ENCODE measurements around the gene GNG8.
A peak's percentile ranks its signal among the peaks of the same experiment; 100 is the strongest.

The GNG8 gene

DNA sequence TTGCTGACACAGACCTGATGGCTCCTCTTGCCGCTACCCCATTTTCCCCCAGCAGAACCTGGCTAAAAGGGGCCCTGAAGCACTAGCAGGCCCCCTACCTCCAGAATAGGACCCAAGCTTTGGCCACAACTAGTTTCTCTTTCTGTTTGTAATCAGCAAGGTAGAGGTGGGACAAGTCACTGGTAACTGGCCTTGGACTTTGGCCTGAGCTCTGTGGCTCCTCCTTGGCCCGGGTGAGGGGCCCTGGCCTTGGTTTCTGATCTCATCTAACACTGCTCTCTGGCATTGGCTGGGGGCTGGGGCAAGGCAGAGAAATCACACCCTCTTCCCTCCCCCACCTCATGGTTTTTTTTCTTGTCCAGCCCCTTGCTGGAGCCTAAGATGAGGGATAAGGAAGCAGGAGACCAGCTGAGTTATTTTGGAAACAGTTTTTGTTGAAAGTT lies 32.8 kb downstream of the GNG8 start:
- H3K9ac ChIP-seq (ENCODE audit: low read length) = 0 out of 2 replicates have a peak overlapping the region, but pooled peaks have one; percentile 95
- no peak overlapping the region for H2AFZ ChIP-seq (ENCODE audit: low read length)
- peak; percentile 35 for DNase-seq
- H3K9me2 ChIP-seq (replicated peaks; ENCODE audit: insufficient read depth, low read length) = no peaks in the 10 kb centered on the region
- H3K36me3 ChIP-seq (replicated peaks; ENCODE audit: insufficient read depth, low read length) = no peaks in the 10 kb centered on the region; the same call in 1 of the 2 replicates
- peak overlapping the region; percentile 99 for H3K4me3 ChIP-seq (ENCODE audit: low read length)
- H3K27me3 ChIP-seq (replicated peaks; ENCODE audit: insufficient read depth, low read length) = no peaks in the 10 kb centered on the region
- H3K27ac ChIP-seq (ENCODE audit: low read length) = no peak overlapping the region
- peaks cover 25% of the 10 kb centered on the region for H4K20me1 ChIP-seq (ENCODE audit: insufficient read depth, low read length)
- peak overlapping the region; percentile 81 for H3K4me2 ChIP-seq (ENCODE audit: low read depth, low read length)
- TF ChIP-seq, protein P1, sequence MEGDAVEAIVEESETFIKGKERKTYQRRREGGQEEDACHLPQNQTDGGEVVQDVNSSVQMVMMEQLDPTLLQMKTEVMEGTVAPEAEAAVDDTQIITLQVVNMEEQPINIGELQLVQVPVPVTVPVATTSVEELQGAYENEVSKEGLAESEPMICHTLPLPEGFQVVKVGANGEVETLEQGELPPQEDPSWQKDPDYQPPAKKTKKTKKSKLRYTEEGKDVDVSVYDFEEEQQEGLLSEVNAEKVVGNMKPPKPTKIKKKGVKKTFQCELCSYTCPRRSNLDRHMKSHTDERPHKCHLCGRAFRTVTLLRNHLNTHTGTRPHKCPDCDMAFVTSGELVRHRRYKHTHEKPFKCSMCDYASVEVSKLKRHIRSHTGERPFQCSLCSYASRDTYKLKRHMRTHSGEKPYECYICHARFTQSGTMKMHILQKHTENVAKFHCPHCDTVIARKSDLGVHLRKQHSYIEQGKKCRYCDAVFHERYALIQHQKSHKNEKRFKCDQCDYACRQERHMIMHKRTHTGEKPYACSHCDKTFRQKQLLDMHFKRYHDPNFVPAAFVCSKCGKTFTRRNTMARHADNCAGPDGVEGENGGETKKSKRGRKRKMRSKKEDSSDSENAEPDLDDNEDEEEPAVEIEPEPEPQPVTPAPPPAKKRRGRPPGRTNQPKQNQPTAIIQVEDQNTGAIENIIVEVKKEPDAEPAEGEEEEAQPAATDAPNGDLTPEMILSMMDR (IDR thresholded peaks at IDR 0.05; ENCODE audit: low read length) = no peak
- TF ChIP-seq EZH2 (optimal IDR thresholded peaks at IDR 0.05; ENCODE audit: low read depth, low read length) (no peak), EZH2phosphoT487 (IDR thresholded peaks at IDR 0.05; ENCODE audit: low read length) (no peak)
- H3K9me3 ChIP-seq (replicated peaks; ENCODE audit: insufficient read depth, low read length) = no peaks in the 10 kb centered on the region
- peaks cover 13% of the 10 kb centered on the region for H3K4me1 ChIP-seq (ENCODE audit: low read length)
- H3K79me2 ChIP-seq (ENCODE audit: low read length) = peaks cover 51% of the 10 kb centered on the region
- 0 out of 2 replicates have a peak, but pooled peaks cover 3% of the 10 kb centered on the region for H3F3A ChIP-seq (ENCODE audit: insufficient read depth, low read length)

DNA sequence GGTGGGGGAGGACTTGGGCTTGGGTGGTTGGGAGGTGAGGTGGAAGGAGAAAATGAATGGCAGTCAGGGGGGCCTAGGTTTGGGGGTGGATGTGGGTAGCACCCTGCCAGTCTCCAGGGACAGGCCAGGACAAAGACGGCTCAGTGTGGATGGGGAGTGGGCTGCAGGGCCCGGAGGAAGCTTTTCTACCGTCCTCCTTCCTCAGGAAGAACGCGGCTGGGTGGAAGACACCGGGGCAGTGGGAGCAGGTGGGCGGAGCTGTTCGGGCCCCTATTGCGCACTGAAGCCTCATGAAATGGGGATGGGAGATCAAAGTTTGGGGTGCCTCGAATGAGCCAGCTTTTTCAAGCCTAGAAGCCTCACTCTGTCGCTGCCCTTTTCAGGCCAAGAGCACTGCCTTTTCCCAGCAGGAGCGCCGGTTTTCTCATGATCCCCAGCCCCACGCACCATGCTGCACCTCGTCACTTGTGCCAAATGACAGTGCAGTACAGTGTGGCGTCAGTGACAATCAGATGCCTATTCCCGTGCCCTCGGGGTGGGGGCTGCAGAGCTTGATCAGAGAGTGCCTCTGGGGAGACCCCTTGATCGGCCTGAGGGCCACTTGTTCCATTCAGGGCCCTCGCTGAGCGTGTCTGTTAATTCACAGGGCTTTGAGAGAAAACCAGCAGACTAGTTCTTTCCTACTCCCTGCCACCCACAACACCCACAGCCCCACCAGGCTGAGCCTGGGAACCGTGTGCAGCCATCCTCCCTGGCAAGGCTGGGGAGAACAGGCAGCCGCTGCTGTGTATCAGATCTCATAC lies 33.4 kb downstream of the GNG8 start:
- Histone ChIP-seq H3K27ac (ENCODE audit: low read length) (no peak overlapping the region), H4K20me1 (ENCODE audit: insufficient read depth, low read length) (peaks cover 25% of the 10 kb centered on the region)
- no peak for DNase-seq

DNA sequence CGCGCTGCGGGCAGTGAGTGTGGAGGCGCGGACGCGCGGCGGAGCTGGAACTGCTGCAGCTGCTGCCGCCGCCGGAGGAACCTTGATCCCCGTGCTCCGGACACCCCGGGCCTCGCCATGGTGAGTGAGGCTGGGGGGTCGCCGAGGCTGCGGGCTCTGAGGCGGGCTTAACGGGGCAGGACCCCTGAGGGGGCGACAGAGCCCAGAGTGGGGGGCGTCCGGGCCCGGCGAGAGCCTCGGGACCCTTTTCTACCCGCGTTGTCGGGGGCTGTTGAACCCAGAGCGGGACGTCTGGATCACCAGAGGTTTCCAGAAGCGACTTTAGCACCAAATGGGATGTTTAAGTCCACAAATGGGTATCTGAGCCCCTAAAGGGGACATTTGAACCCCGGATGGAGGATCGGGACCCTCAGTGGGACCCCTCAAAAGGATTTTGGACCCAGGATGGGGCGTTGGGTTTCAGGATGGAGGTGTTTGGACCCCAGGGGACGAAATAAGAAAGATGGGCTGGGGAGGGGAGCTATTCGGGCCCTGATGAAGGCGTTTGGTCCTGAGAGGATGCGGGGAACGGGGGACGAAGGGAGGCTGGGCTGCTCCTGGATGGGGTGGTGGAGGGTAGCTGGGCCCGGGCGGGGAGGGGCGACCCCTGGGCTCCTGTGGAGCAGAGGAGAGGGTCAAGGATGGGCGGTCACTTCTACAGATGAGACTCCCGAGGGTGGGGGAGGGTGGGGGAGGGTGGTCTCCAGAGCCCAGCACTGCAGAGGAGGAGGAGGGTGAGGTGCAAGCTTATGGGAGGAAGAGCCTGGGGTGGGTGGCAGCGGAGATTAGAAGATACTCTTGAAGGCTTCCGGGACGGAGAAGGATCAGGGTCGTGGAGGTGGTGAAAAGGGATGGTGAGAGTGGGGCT lies 34.4 kb downstream of the GNG8 start, which contains the start of gene CALM3:
Gene CALM3, plus strand, starts transcription at position 13 of the 907 bp plus-strand sequence. Its CDS starts 105 bp downstream, at position 118.
- H2AFZ ChIP-seq (ENCODE audit: low read length) = peak within 1 kb of the TSS; percentile 94
- H3K4me1 ChIP-seq (ENCODE audit: low read length) = peaks cover 13% of the 10 kb centered on the region
- peak within 1 kb of the TSS; percentile 99 for H3K9ac ChIP-seq (ENCODE audit: low read length)
- H3K4me2 ChIP-seq (ENCODE audit: low read depth, low read length) = peak within 1 kb of the TSS; percentile 81
- DNase-seq = no peak
- H3F3A ChIP-seq (ENCODE audit: insufficient read depth, low read length) = 0 out of 2 replicates have a peak, but pooled peaks cover 3% of the 10 kb centered on the region
- H3K79me2 ChIP-seq (ENCODE audit: low read length) = peaks cover 48% of the 10 kb centered on the region
- H3K27me3 ChIP-seq (replicated peaks; ENCODE audit: insufficient read depth, low read length) = no peaks in the 10 kb centered on the region
- no peaks in the 10 kb centered on the region for H3K36me3 ChIP-seq (replicated peaks; ENCODE audit: insufficient read depth, low read length)
- peak within 1 kb of the TSS; percentile 92 for H3K27ac ChIP-seq (ENCODE audit: low read length)
- TF ChIP-seq EZH2 (optimal IDR thresholded peaks at IDR 0.05; ENCODE audit: low read depth, low read length) = no peak
- H3K4me3 ChIP-seq (ENCODE audit: low read length) = peak within 1 kb of the TSS; percentile 99
- no peaks in the 10 kb centered on the region for H3K9me2 ChIP-seq (replicated peaks; ENCODE audit: insufficient read depth, low read length)
- peaks cover 25% of the 10 kb centered on the region for H4K20me1 ChIP-seq (ENCODE audit: insufficient read depth, low read length)
- no peaks in the 10 kb centered on the region for H3K9me3 ChIP-seq (replicated peaks; ENCODE audit: insufficient read depth, low read length)

More for the DNA sequence above, 33.4 kb downstream of the GNG8 start:
- peaks cover 51% of the 10 kb centered on the region for H3K79me2 ChIP-seq (ENCODE audit: low read length)
- H3K4me2 ChIP-seq (ENCODE audit: low read depth, low read length) = peak overlapping the region; percentile 81
- TF ChIP-seq EZH2 (optimal IDR thresholded peaks at IDR 0.05; ENCODE audit: low read depth, low read length) = no peak
- no peak for TF ChIP-seq EZH2phosphoT487 (IDR thresholded peaks at IDR 0.05; ENCODE audit: low read length)
- TF ChIP-seq, protein P1 (IDR thresholded peaks at IDR 0.05; ENCODE audit: low read length) = no peak
- H3K4me1 ChIP-seq (ENCODE audit: low read length) = peaks cover 13% of the 10 kb centered on the region
- H3K9me3 ChIP-seq (replicated peaks; ENCODE audit: insufficient read depth, low read length) = no peaks in the 10 kb centered on the region
- H3K9ac ChIP-seq (ENCODE audit: low read length) = peak overlapping the region; percentile 95; the same call in 1 of the 2 replicates
- H3K27me3 ChIP-seq (replicated peaks; ENCODE audit: insufficient read depth, low read length) = no peaks in the 10 kb centered on the region
- H3K4me3 ChIP-seq (ENCODE audit: low read length) = peak overlapping the region; percentile 99
- H2AFZ ChIP-seq (ENCODE audit: low read length) = no peak overlapping the region
- H3K9me2 ChIP-seq (replicated peaks; ENCODE audit: insufficient read depth, low read length) = no peaks in the 10 kb centered on the region
- H3K36me3 ChIP-seq (replicated peaks; ENCODE audit: insufficient read depth, low read length) = no peaks in the 10 kb centered on the region
- 0 out of 2 replicates have a peak, but pooled peaks cover 3% of the 10 kb centered on the region for H3F3A ChIP-seq (ENCODE audit: insufficient read depth, low read length)

All from MM.1S (cell line).